Fibroblast of skin of right quadriceps (primary cell): ENCODE measurements around the gene ZNF598.
"Not testable (repeated sequence)": the region's sequence is repeated elsewhere in the genome, so short reads cannot be mapped to it uniquely, and the experiment has no call there.

Experiments used
- DNase-seq: peaks from one replicate; pipeline ENCODE4 v3.0.0-alpha.2; 2013

Gene ZNF598

GRCh38 chr16:1973461-1974156 lies 36.0 kb downstream of the ZNF598 start:
- DNase-seq, result no peak

- no peak for DNase-seq
Observed at GRCh38 chr16:1972490-1972877, 37.1 kb downstream of the ZNF598 start.

GRCh38 chr16:1971796-1972489 lies 37.7 kb downstream of the ZNF598 start, which contains the start of gene TBL3:
TSS of gene TBL3 (plus strand) at chr16:1972053. CDS start at chr16:1972165, 112 bp downstream.
- peak; percentile 96 for DNase-seq

DNA sequence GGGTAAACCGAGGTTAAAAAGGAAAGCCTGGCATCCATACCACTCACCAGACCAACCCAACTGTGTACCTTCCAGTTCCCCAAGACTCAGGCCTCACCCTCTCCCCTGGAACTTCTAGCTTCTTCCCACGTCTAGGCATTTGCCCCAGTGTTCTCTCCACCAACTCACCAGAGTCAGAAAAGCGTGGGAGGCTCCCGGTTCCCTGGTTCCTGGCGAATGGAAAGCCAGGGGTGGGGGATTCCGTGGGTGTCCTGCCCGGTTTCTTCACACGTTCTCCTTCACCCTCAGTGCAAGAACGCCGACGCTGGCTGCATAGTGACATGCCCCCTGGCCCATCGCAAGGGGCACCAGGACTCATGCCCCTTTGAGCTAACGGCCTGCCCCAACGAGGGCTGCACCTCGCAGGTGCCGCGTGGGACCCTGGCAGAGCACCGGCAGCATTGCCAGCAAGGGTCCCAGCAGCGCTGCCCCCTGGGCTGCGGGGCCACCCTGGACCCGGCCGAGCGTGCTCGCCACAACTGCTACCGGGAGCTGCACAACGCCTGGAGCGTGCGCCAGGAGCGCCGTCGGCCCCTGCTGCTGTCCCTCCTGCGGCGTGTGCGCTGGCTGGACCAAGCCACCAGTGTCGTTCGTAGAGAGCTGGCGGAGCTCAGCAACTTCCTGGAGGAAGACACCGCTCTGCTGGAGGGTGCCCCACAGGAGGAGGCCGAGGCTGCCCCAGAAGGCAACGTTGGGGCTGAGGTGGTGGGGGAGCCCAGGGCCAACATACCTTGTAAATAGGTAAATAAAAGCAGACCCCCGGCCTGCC lies 41.3 kb downstream of the ZNF598 start:
- DNase-seq, result no peak

- no peak for DNase-seq
Observed at GRCh38 chr16:1966460-1966859, 43.2 kb downstream of the ZNF598 start, which contains the start of gene RNF151. TSS of gene RNF151 (plus strand) at chr16:1966856. CDS start at chr16:1966882, 26 bp downstream.

DNA sequence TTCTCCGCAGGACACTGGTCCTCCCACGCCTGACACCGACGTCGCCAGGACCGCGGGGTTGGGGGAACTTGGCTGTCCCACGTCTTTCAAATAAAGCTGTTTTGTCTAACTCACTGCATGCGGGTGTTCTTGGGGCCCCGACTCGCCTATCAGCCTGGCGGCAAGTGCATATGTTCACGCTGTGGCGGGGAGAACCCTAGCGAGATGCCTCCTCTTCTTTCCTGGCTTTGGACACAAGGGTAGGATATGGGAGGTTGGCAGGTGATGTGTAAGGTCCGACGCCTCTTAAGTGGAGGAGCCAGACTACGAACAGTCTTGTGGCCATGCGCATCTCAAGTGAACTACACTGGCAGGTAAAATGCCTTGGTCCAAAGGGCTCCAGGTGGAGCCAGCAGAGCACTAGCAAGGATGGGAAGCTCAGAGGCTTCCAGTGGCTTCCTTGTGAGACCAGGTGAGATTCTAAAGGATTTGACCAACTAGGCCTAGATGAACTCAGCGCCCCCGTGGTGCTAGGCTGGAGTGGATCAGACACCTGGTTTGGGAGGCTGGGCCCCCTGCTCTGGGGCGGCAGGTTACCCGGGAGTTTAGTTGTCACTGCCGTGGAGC lies 44.1 kb downstream of the ZNF598 start:
- no peak for DNase-seq

- peak; percentile 99 for DNase-seq
Observed at GRCh38 chr16:1964506-1965395, 44.9 kb downstream of the ZNF598 start, which contains the start of gene RPS2. TSS of gene RPS2 (minus strand) at chr16:1964826. CDS start at chr16:1964625, 201 bp downstream.

DNA sequence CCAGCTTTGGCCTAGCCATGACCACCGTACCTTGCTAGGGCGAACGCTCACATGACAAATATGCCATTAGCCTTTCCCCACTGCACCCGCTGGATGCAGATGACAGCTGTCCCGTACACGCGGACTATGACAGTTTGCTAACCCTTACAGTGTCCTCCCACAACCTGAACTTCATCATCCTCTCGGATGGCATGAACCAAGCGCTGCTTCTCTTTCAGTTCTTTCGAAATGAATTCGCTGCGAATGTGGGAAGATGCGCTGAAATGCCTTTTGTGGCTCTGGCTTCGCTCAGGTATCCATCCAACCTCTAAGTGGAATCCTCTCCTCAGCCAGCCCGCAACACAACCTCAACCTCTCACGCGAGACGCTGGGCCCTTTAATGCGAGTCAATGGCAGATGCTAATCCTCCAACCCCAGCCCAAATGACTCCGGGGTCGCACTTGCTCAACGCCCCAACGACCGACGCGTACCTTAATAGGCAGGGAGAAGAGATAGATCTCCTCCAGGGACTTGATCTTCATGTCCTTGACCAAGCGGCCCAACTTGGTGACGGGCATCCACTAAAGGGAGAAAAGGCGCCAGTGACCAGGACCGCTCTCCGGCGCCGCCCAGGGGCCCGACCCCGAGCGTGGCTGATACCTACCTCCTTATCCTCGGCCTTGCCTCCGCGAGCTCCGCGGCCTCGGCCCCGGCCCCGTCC lies 45.7 kb downstream of the ZNF598 start:
- DNase-seq, result no peak

GRCh38 chr16:1962161-1963153 lies 47.2 kb downstream of the ZNF598 start:
- not testable (repeated sequence) for DNase-seq

DNA sequence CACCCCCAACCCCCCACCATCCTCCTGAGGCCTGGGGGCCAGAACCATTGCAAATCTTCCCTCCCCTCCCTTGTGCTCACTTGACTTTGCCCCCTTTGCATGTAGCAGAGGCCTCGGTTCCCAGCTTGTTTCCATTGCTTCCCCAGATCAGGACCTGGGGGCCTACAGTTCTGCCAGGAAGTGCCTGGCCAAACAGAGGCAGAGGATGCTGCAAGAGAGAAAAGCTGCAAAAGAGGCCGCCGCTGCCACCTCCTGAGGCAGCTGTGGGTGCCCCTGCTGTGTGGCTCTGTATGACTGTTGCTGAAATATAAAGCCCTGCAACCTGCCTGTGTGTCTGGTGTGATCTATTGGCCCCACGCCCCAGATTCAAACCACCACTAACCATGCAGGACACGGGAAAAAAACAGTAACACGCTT lies 48.0 kb downstream of the ZNF598 start:
- no peak for DNase-seq

- DNase-seq, result peak; percentile 51
Observed at GRCh38 chr16:1960665-1961630, 48.7 kb downstream of the ZNF598 start.

DNA sequence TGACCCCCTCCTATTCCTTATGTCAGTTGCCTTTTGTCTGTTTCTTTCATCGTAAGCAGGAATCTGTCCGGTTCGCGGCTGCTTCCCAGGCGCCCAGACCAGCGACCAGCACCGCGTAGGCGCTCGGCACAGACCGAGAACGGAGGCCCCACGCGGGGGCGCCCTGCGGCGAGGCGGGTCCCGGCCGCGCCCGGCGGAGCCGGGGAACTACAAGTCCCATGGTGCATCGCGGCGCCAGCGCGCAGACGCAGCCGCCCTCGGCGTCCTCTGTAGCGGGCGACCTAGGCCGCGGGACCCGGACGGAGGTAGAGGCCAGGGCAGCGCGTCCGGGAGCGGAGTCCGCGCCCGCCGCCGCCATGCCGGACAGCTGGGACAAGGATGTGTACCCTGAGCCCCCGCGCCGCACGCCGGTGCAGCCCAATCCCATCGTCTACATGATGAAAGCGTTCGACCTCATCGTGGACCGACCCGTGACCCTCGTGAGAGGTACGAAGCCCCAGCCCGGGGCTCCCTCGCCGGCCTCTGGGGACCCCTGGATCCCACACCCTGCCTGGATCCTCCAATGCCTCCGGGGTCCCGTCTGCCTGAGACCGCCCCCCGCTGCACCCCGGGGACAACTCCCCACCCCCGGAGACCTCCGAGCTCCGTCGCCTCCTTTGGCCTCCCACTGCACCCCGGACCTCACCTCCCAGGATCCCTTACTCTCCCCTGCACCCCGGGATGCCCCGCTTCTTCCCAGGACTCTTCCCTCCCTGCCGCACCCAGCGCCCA lies 50.2 kb downstream of the ZNF598 start, which contains the start of gene NDUFB10:
Gene NDUFB10, plus strand, starts transcription at position 270 of the 771 bp plus-strand sequence. Its CDS starts 87 bp downstream, at position 357.
- peak; percentile 87 for DNase-seq

- no peak for DNase-seq
Observed at GRCh38 chr16:1958715-1959268, 50.8 kb downstream of the ZNF598 start.

DNA sequence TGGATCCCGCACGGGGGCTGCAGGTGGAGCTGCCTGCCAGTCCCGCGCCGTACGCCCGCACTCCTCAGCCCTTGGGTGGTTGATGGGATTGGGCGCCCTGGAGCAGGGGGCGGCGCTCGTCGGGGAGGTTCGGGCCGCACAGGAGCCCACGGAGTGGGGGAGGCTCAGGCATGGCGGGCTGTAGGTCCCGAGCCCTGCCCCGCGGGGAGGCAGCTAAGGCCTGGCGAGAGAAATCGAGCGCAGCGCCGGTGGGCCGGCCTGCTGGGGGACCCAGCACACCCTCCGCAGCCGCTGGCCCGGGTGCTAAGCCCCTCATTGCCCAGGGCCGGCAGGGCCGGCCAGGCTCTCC lies 51.5 kb downstream of the ZNF598 start:
- DNase-seq, result not testable (repeated sequence)

DNA sequence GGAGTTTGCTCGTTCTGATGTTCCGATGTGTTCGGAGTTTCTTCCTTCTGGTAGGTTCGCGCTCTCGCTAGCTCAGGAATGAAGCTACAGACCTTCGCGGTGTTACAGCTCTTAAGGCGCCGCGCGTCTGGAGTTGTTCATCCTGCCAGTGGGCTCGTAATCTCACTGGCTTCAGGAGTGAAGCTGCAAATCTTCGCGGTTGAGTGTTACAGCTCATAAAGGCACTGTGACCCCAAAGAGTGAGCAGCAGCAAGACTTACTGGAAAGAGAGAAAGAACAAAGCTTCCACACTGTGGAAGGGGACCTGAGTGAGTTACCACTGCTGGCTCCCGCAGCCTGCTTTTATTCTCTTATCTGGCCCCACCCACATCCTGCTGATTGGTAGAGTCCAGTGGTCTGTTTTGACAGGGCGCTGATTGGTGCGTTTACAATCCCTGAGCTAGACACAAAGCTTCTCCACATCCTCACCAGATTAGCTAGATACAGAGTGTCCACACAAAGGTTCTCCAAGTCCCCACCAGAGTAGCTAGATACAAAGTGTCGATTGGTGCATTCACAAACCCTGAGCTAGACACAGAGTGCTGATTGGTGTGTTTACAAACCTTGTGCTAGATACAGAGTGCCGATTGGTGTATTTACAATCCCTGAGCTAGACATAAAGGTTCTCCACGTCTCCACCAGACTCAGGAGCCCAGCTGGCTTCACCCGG lies 52.0 kb downstream of the ZNF598 start:
- DNase-seq, result not testable (repeated sequence)

- no peak for DNase-seq
Observed at GRCh38 chr16:1953734-1954133, 55.9 kb downstream of the ZNF598 start.

- no peak for DNase-seq
Observed at GRCh38 chr16:1950559-1950958, 59.1 kb downstream of the ZNF598 start.
